Caco-2 (cell line): ENCODE data around the gene ALG10. TPM values are rescaled to one million over a fixed set of nuclear protein-coding genes. Genes with fewer than 3 reads are reported as not detected.
"Not testable (repeated sequence)": the region's sequence is repeated elsewhere in the genome, so short reads cannot be mapped to it uniquely, and the experiment has no call there.

ENCODE experiments used
- Bru-seq: library from RNA; stranded (reverse); fragments of 400-500 nt; gene quantifications from one replicate; lab custom pipeline; 2021; lab: Mats Ljungman, UMichigan
- BruChase-seq, 2 experiments: library from RNA; stranded (reverse); fragments of 400-500 nt; gene quantifications; one replicate each; lab custom pipeline; 2021; lab: Mats Ljungman, UMichigan
- BruUV-seq: library from RNA; stranded (reverse); fragments of 400-500 nt; replicated peaks from 2 replicates; lab custom pipeline; 2021; lab: Mats Ljungman, UMichigan
- CTCF ChIA-PET: fragments of 300-600 bp; sonication (Branson Sonifier 250); formaldehyde crosslinking; loops from one replicate; lab custom pipeline; 2022; ENCODE audit warnings: antibody characterized with exemption; lab: Charles Lee
- POLR2A ChIA-PET: fragments of 300-600 bp; sonication (Branson Sonifier 250); formaldehyde crosslinking; loops from one replicate; lab custom pipeline; 2022; ENCODE audit warnings: antibody characterized with exemption; lab: Charles Lee
- DNase-seq, 2 experiments: peaks; one replicate each; pipeline versions ENCODE4 v3.0.0 to v3.0.0-alpha.2; 2020 to 2022
- H3K27me3 ChIP-seq: replicated peaks from 2 replicates; pipeline ENCODE4 v1.6.0; 2011; ENCODE audit warnings: low read length; ENCODE audit not compliant: control insufficient read depth, insufficient read depth
- H3K36me3 ChIP-seq: 2 replicates; pipeline ENCODE4 v1.5.1; 2011; ENCODE audit warnings: low read length; ENCODE audit not compliant: control insufficient read depth, insufficient read depth
- H3K4me1 ChIP-seq: fragments of 250-450 bp; sonication (Bioruptor Pico); 2 replicates; pipeline ENCODE4 v1.5.1; 2020; ENCODE audit warnings: mild to moderate bottlenecking
- H3K4me3 ChIP-seq: 2 replicates; pipeline ENCODE4 v1.5.1; 2011; ENCODE audit warnings: low read depth, mild to moderate bottlenecking, control low read depth, low read length
- H3K9me3 ChIP-seq: fragments of 250-450 bp; sonication (Bioruptor Pico); 2 replicates; pipeline ENCODE4 v1.5.1; 2020; ENCODE audit warnings: mild to moderate bottlenecking, moderate library complexity
- H3K27ac Mint-ChIP-seq: one replicate; pipeline ENCODE4 v1.8.0; 2022; ENCODE audit warnings: mixed read lengths; ENCODE audit not compliant: unreplicated experiment
- H3K27me3 Mint-ChIP-seq: one replicate; pipeline ENCODE4 v1.8.0; 2022; ENCODE audit warnings: mixed read lengths; ENCODE audit not compliant: insufficient read depth, unreplicated experiment
- H3K36me3 Mint-ChIP-seq: one replicate; pipeline ENCODE4 v1.8.0; 2022; ENCODE audit warnings: mild to moderate bottlenecking, mixed read lengths; ENCODE audit not compliant: insufficient read depth, unreplicated experiment
- H3K4me1 Mint-ChIP-seq: one replicate; pipeline ENCODE4 v1.8.0; 2022; ENCODE audit warnings: low read depth, mixed read lengths; ENCODE audit not compliant: unreplicated experiment
- H3K4me3 Mint-ChIP-seq: one replicate; pipeline ENCODE4 v1.8.0; 2022; ENCODE audit warnings: mild to moderate bottlenecking, moderate library complexity, mixed read lengths; ENCODE audit not compliant: unreplicated experiment
- H3K9me3 Mint-ChIP-seq: one replicate; pipeline ENCODE4 v1.8.0; 2022; ENCODE audit warnings: mixed read lengths; ENCODE audit not compliant: unreplicated experiment
- intact Hi-C: fragments of 100-400 bp; cut with micrococcal nuclease; formaldehyde crosslinking; loops from one replicate; pipeline ENCODE4 v1.10.0; 2022; ENCODE audit not compliant: unreplicated experiment
- long read RNA-seq: library from polyadenylated mRNA; stranded (forward); transcript quantifications from one replicate; pipeline ENCODE4 v2.0.0, GENCODE V29; 2022
- total RNA-seq: library from RNA; stranded (reverse); gene quantifications from 2 replicates; pipeline ENCODE4 v1.2.3, GENCODE V29; 2022
- TF ChIP-seq, protein P1 (sequence below), 2 experiments: fragments of 200-600 bp in 1 of 2; IDR thresholded peaks; 1 replicate in 1 of 2; 2 replicates in 1 of 2; pipeline versions ENCODE4 v1.5.1 to v1.8.0; 2011 to 2022; ENCODE audit warnings: antibody characterized with exemption in 1 of 2, control low read depth in 1 of 2, inconsistent platforms in 1 of 2, low read depth in 1 of 2, low read length in 1 of 2, mild to moderate bottlenecking in 1 of 2, moderate library complexity in 1 of 2; ENCODE audit not compliant: insufficient read depth in 1 of 2, severe bottlenecking in 1 of 2, unreplicated experiment in 1 of 2

ALG10 gene, protein sequence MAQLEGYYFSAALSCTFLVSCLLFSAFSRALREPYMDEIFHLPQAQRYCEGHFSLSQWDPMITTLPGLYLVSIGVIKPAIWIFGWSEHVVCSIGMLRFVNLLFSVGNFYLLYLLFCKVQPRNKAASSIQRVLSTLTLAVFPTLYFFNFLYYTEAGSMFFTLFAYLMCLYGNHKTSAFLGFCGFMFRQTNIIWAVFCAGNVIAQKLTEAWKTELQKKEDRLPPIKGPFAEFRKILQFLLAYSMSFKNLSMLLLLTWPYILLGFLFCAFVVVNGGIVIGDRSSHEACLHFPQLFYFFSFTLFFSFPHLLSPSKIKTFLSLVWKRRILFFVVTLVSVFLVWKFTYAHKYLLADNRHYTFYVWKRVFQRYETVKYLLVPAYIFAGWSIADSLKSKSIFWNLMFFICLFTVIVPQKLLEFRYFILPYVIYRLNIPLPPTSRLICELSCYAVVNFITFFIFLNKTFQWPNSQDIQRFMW
- 14.7 and 18.8 TPM in 2 replicates for total RNA-seq
- percentile 84 among the genes with signal in this experiment for Bru-seq, nascent RNA
- percentile 90 among the genes with signal in this experiment for BruChase-seq, experiment 1, labeled RNA remaining after a 2-hour chase
- BruChase-seq, experiment 2, labeled RNA remaining after a 6-hour chase, result percentile 93 among the genes with signal in this experiment
- long read RNA-seq, transcript ALG10-201 (3 exons, 3,128 nt), result major isoform, 5 of 5 reads
- long read RNA-seq, partial matches to known transcripts, result 0 of 5 reads
- long read RNA-seq, other reads (novel, unspliced or antisense), result 0 of 5 reads

DNA sequence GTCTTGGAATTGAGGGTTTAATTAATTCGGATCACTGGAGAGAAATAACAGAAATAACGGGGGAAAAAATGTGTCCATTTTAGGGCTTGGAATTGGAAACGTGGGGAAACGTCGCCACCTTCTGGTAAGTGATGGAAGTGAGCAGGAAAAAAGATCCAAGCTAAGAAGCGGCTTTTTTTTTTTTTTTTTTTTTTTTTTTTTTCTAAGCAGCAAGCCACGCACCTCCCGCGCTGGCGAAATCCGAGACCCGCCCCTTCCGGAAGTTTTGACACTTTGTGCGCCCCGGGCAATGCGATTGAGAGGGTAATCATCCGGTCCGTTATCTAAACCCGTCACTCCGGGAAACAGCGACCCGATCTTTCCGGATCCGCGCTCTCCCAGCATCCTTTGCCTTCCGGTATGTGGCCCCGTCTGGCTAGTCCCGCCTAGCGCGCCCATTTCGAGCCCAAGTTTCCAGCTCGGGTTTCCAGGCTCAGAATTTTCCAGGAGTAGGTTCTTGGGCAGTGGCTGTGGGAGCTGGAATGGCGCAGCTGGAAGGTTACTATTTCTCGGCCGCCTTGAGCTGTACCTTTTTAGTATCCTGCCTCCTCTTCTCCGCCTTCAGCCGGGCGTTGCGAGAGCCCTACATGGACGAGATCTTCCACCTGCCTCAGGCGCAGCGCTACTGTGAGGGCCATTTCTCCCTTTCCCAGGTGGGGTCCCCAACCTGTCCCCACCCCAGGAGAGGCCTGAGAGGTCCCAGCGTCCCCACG lies at the start of gene ALG10:
Gene ALG10 (plus strand): TSS at position 418 of the 752 bp plus-strand sequence. CDS start 104 bp downstream, at position 522.
- intact Hi-C loops, result loop anchor here (1.0 to 10.0 kb wide), 7 partner anchors 77 to 1347 kb away; partner anchors contain the start of gene DNM1L
- Mint-ChIP-seq H3K4me3 (peak within 1 kb of the TSS; percentile 96), H3K9me3 (no peaks in the 10 kb centered on the region), H3K27me3 (no peaks in the 10 kb centered on the region), H3K4me1 (no peaks in the 10 kb centered on the region), H3K27ac (peak within 1 kb of the TSS; percentile 98), H3K36me3 (no peaks in the 10 kb centered on the region)
- CTCF ChIA-PET, result interaction anchor here (0.6 to 1.7 kb wide), 10 partner anchors 14 to 1267 kb away, joined by 3 to 26 read pairs (median 4); partner anchors contain the start of gene YARS2
- peak; percentile 98 to 99 for DNase-seq
- Histone ChIP-seq H3K9me3 (no peaks in the 10 kb centered on the region), H3K4me1 (peaks cover 3% of the 10 kb centered on the region; the same call in 1 of the 2 replicates), H3K4me3 (peak within 1 kb of the TSS; percentile 64), H3K36me3 (no peaks in the 10 kb centered on the region), H3K27me3 (no peaks in the 10 kb centered on the region)
- POLR2A ChIA-PET, result interaction anchor here (0.5 to 1.8 kb wide), 12 partner anchors 46 to 1562 kb away, joined by 3 to 20 read pairs (median 6); partner anchors contain the start of gene YARS2
- no TSS peak for BruUV-seq
- TF ChIP-seq, protein P1, sequence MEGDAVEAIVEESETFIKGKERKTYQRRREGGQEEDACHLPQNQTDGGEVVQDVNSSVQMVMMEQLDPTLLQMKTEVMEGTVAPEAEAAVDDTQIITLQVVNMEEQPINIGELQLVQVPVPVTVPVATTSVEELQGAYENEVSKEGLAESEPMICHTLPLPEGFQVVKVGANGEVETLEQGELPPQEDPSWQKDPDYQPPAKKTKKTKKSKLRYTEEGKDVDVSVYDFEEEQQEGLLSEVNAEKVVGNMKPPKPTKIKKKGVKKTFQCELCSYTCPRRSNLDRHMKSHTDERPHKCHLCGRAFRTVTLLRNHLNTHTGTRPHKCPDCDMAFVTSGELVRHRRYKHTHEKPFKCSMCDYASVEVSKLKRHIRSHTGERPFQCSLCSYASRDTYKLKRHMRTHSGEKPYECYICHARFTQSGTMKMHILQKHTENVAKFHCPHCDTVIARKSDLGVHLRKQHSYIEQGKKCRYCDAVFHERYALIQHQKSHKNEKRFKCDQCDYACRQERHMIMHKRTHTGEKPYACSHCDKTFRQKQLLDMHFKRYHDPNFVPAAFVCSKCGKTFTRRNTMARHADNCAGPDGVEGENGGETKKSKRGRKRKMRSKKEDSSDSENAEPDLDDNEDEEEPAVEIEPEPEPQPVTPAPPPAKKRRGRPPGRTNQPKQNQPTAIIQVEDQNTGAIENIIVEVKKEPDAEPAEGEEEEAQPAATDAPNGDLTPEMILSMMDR (IDR thresholded peaks at IDR 0.05; ENCODE audit: insufficient read depth in 1 of 2, low read depth in 1 of 2, low read length in 1 of 2, severe bottlenecking in 1 of 2, unreplicated experiment in 1 of 2), result peak; percentile 78 to 89

DNA sequence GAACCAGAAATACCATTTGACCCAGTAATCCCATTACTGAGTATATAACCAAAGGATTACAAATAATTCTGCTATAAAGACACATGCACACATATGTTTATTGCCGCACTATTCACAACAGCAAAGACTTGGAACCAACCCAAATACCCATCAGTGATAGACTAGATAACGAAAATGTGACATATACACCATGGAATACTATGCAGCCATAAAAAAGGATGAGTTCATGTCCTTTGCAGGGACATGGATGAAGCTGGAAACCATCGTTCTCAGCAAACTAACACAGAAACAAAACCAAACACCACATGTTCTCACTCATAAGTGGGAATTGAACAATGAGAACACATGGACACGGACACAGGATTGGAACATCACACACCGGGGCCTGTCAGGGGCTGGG lies 49.4 kb upstream of the ALG10 start:
- H3K4me1 Mint-ChIP-seq, H3K36me3 ChIP-seq, H3K36me3 Mint-ChIP-seq, H3K4me3 ChIP-seq, H3K4me1 ChIP-seq, DNase-seq, H3K9me3 Mint-ChIP-seq, H3K27me3 Mint-ChIP-seq, H3K27me3 ChIP-seq, POLR2A ChIA-PET, BruUV-seq, intact Hi-C loops, H3K9me3 ChIP-seq, CTCF ChIA-PET, H3K4me3 Mint-ChIP-seq, H3K27ac Mint-ChIP-seq: not testable (repeated sequence)

DNA sequence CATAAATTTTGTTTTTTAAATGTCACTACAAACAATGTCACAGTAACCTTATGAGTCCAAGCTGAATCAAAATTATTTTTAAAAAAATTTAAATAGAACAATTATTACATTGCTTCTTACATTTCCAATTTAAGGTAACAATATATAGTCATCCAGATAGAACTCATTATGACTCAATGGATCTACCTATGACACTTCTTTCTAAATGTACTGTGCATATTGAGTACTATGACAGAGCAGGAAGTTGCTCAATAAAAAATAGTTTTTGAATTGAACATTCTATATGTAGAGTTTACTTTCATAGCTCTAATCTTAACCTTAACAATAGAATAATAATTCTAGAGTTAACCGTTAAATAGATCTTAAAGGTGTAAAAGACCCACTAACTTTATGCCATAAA lies 44.4 kb upstream of the ALG10 start:
- H3K4me1 ChIP-seq, result peaks cover 2% of the 10 kb centered on the region; the same call in 1 of the 2 replicates
- no peak overlapping the region for H3K27ac Mint-ChIP-seq
- H3K4me3 ChIP-seq, result no peak overlapping the region
- intact Hi-C loops, result loop anchor here (1.0 kb wide), 1 partner anchor 36 kb away; no protein-coding TSS in a partner anchor
- ChIA-PET POLR2A (no interaction called here), CTCF (no interaction called here)
- DNase-seq, result no peak
- peaks cover 7% of the 10 kb centered on the region for H3K27me3 Mint-ChIP-seq
- H3K9me3 ChIP-seq, result no peaks in the 10 kb centered on the region
- H3K27me3 ChIP-seq, result no peaks in the 10 kb centered on the region
- no TSS peak for BruUV-seq
- no peaks in the 10 kb centered on the region for H3K9me3 Mint-ChIP-seq
- TF ChIP-seq, protein P1 (IDR thresholded peaks at IDR 0.05; ENCODE audit: insufficient read depth in 1 of 2, low read depth in 1 of 2, low read length in 1 of 2, severe bottlenecking in 1 of 2, unreplicated experiment in 1 of 2), result no peak
- H3K4me3 Mint-ChIP-seq, result no peak overlapping the region
- H3K36me3 ChIP-seq, result no peaks in the 10 kb centered on the region
- no peaks in the 10 kb centered on the region for H3K36me3 Mint-ChIP-seq
- H3K4me1 Mint-ChIP-seq, result no peaks in the 10 kb centered on the region
